NCI-H2107 treated with DMSO at 0.1 percent for 48 hours (cell line): ENCODE measurements around the gene HIF1A.
"Not testable (repeated sequence)": the region's sequence is repeated elsewhere in the genome, so short reads cannot be mapped to it uniquely, and the experiment has no call there.

Source experiments
- DNase-seq: peaks from one replicate; lab custom pipeline; 2025; ENCODE audit not compliant: unreplicated experiment; lab: John Stamatoyannopoulos, UW

The HIF1A gene

DNA sequence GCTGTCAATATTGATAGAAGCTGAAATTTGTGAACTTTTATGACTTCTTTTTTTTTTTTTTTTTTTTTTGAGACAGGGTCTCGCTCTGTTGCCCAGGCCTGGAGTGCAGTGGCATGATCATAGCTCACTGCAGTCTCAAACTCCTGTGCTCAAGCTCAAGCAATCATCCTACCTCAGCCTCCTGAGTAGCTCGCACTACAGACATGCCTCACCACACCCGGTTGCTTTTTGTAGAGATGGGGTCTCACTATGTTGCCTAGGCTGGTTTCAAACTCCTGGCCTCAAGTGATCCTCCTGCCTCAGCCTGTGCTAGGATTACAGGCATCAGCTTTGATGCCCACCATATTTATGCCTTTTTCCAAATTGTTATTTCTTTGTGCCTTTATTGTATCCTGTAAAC, 51.0 kb downstream of the HIF1A start:
- DNase-seq, result not testable (repeated sequence)

DNA sequence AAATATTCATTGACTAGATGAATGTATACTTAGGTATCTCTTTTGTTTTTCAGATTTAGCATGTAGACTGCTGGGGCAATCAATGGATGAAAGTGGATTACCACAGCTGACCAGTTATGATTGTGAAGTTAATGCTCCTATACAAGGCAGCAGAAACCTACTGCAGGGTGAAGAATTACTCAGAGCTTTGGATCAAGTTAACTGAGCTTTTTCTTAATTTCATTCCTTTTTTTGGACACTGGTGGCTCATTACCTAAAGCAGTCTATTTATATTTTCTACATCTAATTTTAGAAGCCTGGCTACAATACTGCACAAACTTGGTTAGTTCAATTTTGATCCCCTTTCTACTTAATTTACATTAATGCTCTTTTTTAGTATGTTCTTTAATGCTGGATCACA, 51.6 kb downstream of the HIF1A start:
- no peak for DNase-seq

- DNase-seq, result no peak
These were observed 52.0 kb downstream of the HIF1A start for GRCh38 chr14:61747342-61747741.

DNA sequence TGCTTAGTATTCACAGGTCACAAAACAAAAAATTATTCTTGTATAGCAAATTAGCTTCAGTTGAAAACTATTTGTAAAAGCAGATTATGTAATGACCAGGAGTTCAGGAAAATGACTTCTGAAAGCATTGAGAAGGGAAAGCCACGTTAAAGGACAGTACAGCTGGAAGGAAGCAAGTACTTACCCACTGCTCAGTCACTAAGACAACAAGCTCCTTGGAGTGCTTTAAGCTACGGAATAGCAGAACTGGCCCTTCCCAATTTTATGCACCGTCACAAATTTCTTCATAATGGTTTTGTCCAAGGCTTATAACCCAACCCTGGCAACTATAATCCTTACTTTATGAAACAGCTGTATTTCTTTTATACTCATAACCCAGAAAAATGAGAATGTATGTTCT, 54.0 kb downstream of the HIF1A start:
- DNase-seq, result no peak

- peak; percentile 100 for DNase-seq
These were observed 54.6 kb downstream of the HIF1A start for GRCh38 chr14:61749867-61750266.

DNA sequence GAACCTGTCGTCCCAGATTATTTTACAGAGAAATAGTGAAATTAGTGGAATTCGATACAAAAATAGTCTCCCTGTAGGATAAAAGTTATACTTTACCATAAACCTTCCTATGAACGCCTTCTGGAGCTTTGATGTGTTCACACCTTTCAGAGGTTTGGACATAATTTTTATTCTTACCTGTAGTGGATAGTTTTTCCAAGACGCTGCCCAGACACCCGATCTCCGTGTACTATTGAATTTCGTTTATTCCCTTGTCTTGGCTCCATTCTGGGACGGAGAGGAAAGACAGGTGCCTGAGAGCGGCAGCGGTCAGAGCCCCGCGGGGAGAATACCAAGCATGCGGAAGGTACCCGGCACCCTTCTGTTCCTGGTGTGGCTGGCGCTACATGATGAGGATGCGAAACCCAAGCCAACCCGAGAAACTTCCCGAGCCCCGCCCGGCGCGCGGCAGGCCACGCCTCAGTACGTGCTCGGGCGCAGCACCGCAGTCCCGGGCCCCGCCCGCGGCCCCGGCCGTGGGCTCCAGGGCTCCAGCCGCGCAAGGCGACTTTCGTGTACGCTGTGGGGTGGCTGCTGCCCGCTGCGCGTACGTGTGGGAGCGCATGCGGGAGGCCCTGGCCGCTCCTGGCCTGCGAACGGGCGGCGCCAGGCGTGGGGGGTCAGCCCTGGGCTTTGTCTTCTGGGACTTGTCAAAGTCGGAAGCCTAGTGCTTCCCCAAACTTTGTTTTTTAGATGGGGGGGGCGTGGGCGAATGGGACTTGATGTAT, 55.6 kb downstream of the HIF1A start:
- DNase-seq, result peak; percentile 96

DNA sequence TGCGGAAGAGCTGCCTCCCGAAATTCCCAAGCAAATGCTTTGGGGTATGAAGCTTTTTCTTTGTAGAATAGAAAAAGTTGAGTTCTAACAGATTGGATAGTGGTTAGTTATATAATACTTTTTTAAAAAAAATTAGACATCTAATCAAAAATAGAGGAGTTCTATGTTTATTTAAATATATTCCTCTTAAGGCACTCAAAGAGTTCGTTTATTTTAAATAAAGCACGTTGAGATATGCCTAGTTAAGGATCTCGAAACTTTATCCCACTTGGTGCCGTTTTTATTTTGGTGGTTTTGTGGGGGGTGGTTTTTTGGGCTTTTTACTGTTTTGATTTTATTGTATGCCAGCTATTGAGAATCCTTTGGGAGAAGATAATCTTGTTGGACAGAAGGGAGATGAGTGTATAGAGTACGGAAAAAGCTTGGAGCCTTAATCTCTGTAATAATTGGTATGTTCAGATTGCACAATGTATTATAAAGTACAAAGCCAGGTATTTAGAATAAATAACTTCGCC, 56.2 kb downstream of the HIF1A start:
- DNase-seq, result no peak

DNA sequence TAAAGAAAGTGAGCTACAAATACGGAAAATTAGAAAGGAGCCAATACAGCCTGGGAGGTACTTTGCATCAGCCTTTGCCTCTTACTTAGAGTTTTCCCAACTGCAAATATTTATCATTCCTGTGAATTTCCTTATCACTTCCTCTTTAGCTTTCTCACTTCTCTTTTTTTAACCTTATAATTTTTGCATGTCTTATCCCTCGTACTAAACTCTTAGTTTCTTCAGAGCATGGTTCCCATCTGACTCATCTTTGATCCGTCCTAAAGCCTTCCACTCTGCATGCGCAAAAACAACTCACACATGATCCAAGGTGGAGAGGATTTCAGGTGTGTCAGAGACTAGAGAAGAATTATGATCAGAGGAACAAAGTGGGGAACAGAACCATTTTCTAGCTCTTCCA, 57.3 kb downstream of the HIF1A start:
- no peak for DNase-seq

DNA sequence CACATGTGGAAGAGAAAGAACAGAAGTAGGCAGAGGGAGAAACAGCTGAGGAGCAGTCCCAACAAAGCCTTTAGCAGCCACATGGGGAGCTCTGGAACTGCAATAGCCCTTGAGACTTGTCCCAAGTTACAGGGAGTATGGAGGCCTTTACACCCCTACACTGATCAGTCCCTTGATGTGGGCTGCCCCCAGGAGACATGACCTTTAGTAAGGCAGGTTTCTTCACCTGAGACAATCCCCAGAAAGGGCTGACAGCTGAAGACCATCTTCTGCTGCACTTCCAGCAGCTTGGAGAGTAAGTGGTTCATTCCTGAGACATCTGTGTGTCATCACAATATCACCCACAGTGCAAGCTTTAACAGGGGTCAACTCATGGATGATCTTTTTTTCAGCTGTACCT, 58.3 kb downstream of the HIF1A start:
- no peak for DNase-seq

DNA sequence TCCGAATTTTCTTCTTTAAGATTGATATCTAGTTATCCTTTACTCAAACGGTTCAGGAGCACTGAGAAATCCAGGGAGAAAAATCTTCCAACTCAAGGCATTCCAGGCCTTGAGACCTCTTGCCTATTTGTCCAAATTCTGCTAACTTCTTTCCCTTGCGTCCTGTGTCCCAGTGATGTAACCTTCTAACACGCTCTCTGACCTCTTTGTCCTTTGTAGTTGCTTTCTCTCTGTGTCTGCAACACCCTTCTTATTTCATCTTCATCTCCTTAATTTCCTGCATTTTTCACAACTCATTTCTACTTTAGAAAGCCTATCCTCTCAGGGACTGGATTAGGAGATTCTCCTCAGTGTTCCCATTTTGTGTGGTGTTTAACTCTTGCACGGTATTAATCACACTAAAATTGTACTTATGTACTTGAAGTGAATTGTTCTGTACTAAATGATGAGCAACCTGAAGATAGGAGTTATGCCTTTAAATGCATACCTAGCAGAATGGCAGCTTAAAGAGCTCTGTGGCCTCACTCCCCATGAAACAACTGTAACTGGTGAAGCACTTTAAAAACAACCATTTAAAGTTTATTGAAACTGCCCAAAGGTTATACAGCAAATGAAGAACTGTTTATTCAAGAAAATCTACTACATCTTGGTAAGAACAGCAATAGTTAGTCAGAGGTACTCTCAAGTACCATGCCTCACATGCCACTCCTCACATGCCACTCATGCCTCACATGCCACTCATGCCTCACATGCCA, 59.5 kb downstream of the HIF1A start:
- no peak for DNase-seq

GRCh38 chr14:61755382-61755742, 60.0 kb downstream of the HIF1A start:
- DNase-seq, result not testable (repeated sequence)

DNA sequence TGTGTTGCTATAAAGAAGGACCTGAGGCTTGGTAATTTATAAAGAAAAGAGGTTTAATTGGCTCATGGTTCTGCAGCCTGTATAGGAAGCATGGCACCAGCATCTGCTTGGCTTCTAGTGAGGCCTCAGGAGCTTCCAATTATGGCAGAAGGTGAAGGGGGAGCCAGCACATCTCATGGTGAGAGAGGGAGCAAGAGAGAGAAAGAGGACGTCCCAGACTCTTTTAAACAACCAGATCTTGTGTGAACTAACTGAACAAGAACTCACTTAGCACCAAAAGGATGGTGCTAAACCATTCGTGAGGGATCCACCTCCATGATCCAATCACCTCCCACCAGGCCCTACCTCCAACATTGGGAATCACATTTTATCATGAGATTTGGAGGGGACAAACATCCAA, 60.8 kb downstream of the HIF1A start:
- no peak for DNase-seq

GRCh38 chr14:61759878-61760277, 64.6 kb downstream of the HIF1A start:
- DNase-seq, result no peak

DNA sequence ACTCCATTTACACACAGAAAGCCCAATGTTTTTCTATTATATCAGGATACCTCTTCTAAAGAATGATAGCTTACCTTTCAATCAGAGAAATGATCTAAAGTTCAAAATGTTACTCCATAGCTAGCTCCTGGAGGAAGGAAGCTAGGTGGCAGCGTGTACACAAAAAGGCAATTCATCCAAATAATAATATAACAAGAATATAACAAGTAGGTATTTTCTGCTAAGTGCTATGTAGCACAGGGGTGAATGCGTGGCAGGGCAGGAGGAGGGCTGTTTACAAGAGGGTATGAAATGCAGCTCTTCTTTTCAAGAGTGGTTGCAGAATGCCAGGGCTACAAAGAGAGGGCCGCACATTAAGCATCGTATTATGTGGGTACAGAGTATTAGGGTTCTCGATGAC, 66.2 kb downstream of the HIF1A start:
- DNase-seq, result no peak

GRCh38 chr14:61761959-61762786, 66.9 kb downstream of the HIF1A start, which contains the start of gene SNAPC1:
TSS of gene SNAPC1 (plus strand) at chr14:61762420. CDS start at chr14:61762461, 41 bp downstream.
- DNase-seq, result peak; percentile 99

DNA sequence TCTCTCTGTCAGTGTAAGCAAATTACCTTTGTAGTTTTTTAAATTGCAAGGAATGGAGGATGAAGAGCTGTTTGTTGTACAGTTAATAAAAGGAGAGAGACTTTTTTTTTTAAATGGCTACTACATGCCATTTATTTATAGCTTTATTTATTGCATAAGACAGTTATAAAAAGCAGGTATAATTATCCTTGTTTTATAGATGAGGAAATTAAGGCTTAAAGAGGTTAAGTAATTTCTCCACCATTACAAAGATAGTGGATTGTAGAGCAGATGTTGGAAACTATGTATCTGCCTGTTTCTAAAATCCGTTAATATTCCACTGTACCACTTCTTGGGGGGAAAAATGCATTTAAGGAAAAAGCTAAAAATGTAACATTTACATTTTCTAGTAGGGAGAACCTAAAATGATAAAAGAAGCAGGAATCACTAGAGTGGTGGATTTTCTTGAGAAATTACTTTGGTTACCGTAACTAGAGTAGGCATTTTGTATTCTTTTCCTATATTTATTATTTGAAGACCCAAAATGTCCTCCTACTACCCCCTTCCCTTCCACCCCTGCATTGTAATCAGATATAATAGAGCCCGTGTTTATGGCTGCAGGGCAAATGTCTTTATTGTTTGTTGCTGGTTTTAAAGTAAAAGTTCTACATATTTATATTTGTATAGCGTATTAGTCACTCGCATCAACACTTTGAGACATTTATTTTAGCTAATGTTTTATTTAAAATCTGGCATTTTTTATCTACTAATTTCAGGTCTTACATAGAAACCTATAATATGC, 69.2 kb downstream of the HIF1A start:
- DNase-seq, result peak; percentile 43

GRCh38 chr14:61765225-61765943, 70.1 kb downstream of the HIF1A start:
- peak; percentile 82 for DNase-seq

- DNase-seq, result no peak
These were observed 70.8 kb downstream of the HIF1A start for GRCh38 chr14:61766151-61766550.

DNA sequence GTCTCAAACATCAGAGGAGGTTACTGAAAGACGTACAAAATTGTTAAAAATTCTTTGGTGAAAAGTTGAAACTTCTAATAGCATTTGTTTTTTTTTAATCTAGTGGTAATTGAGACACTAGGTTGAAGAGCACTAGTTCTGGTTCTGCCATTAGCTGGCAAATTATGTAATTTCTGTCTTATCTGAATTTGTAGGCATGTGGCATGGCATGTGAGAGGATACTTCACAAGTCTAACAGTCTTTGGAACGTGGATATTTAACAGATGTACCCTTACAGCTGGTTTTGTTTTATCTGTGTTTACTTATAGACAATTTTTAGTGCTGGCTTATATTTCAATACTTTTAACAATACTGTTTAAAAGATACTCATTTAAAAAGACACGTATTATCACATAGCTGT, 72.9 kb downstream of the HIF1A start:
- DNase-seq, result no peak

DNA sequence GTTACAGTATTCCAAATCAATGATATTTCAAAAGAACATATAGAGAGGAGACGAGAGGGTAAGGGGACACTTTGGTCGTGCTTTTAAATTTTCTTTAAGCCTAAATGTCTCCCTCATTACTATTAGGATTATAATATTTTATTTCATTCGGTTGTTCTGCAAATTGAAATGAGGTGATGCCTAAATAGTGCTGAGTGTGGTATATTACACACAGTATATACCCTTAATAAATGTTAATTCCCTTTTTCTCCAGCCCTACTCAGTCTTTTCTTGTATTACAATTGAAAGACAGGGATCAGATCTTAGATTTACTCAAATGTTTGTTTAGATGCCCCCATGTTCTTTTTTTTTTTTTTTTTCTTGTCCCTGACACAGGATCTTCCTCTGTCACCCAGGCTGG, 74.6 kb downstream of the HIF1A start:
- DNase-seq, result no peak
